Fibroblast of upper back skin (primary cell): ENCODE measurements around the gene LRRC27.

Source experiments
- DNase-seq: peaks from one replicate; pipeline ENCODE4 v3.0.0-alpha.2; 2013

LRRC27 gene

GRCh38 chr10:132405463-132405991 is 73.5 kb downstream of the LRRC27 start:
- no peak for DNase-seq

- DNase-seq, result no peak
Observed at GRCh38 chr10:132406181-132406580, 74.2 kb downstream of the LRRC27 start.

- no peak for DNase-seq
Observed at GRCh38 chr10:132406750-132407149, 74.8 kb downstream of the LRRC27 start.

GRCh38 chr10:132407243-132407746 is 75.3 kb downstream of the LRRC27 start:
- no peak for DNase-seq

- no peak for DNase-seq
Observed at GRCh38 chr10:132407846-132408278, 75.9 kb downstream of the LRRC27 start.

GRCh38 chr10:132408367-132408781 is 76.4 kb downstream of the LRRC27 start:
- no peak for DNase-seq

- DNase-seq, result no peak
Observed at GRCh38 chr10:132408823-132409666, 77.1 kb downstream of the LRRC27 start.

- no peak for DNase-seq
Observed at GRCh38 chr10:132409667-132410028, 77.7 kb downstream of the LRRC27 start.

GRCh38 chr10:132410056-132410778 is 78.2 kb downstream of the LRRC27 start:
- DNase-seq, result no peak

- DNase-seq, result no peak
Observed at GRCh38 chr10:132410779-132411532, 79.0 kb downstream of the LRRC27 start.

GRCh38 chr10:132411561-132412253 is 79.7 kb downstream of the LRRC27 start:
- DNase-seq, result peak; percentile 37

- DNase-seq, result no peak
Observed at GRCh38 chr10:132412316-132413192, 80.6 kb downstream of the LRRC27 start.

- DNase-seq, result no peak
Observed at GRCh38 chr10:132413226-132414205, 81.5 kb downstream of the LRRC27 start.

- no peak for DNase-seq
Observed at GRCh38 chr10:132414402-132415016, 82.5 kb downstream of the LRRC27 start.

- DNase-seq, result no peak
Observed at GRCh38 chr10:132415255-132415654, 83.3 kb downstream of the LRRC27 start.

- no peak for DNase-seq
Observed at GRCh38 chr10:132415956-132416355, 84.0 kb downstream of the LRRC27 start.

- no peak for DNase-seq
Observed at GRCh38 chr10:132416566-132417256, 84.7 kb downstream of the LRRC27 start.

GRCh38 chr10:132417257-132417910 is 85.4 kb downstream of the LRRC27 start:
- no peak for DNase-seq
